Esophagus (tissue), 2 donors: ENCODE results near the gene OAT. TPM values are rescaled to one million over a fixed set of nuclear protein-coding genes. Genes with fewer than 3 reads are reported as not detected.

Experiments used
- H3K27ac ChIP-seq, 2 donors: one replicate each; pipeline ENCODE4 v1.5.1; 2013; ENCODE audit warnings: low read depth in 2 of 2, mild to moderate bottlenecking in 2 of 2, inconsistent platforms in 1 of 2, low read length in 1 of 2, moderate library complexity in 1 of 2
- H3K27me3 ChIP-seq, 2 donors: one replicate each; pipeline ENCODE4 v1.6.1; 2013; ENCODE audit warnings: low read length in 2 of 2, control low read depth in 1 of 2, mild to moderate bottlenecking in 1 of 2; ENCODE audit not compliant: insufficient read depth in 2 of 2, control insufficient read depth in 1 of 2
- H3K36me3 ChIP-seq, 2 donors: one replicate each; pipeline ENCODE4 v1.6.1; 2013; ENCODE audit warnings: low read length in 1 of 2; ENCODE audit not compliant: control insufficient read depth in 2 of 2, insufficient read depth in 2 of 2
- H3K4me1 ChIP-seq, 2 donors: one replicate each; pipeline ENCODE4 v1.6.1; 2013; ENCODE audit warnings: low read length in 1 of 2; ENCODE audit not compliant: control insufficient read depth in 2 of 2, insufficient read depth in 2 of 2
- H3K4me3 ChIP-seq, 2 donors: one replicate each; pipeline ENCODE4 v1.5.1; 2013; ENCODE audit warnings: low read length in 2 of 2, mild to moderate bottlenecking in 2 of 2, low read depth in 1 of 2, moderate library complexity in 1 of 2
- H3K9me3 ChIP-seq, 2 donors: one replicate each; pipeline ENCODE4 v1.6.1; 2013; ENCODE audit warnings: mild to moderate bottlenecking in 2 of 2, low read depth in 1 of 2, low read length in 1 of 2, moderate library complexity in 1 of 2; ENCODE audit not compliant: control insufficient read depth in 2 of 2, insufficient read depth in 1 of 2
- WGBS, 2 donors: extraction: QIAGEN DNeasy Blood & Tissue Kit; methylation state at CpG; one replicate each; pipeline ENCODE4 v1.1.7; 2013; 5-methylcytosine and 5-hydroxymethylcytosine counted together
- polyA plus RNA-seq, 2 donors: library from polyadenylated mRNA; stranded (reverse); fragments of 200-250 nt; gene quantifications; one replicate each; pipeline ENCODE4 v1.2.3, GENCODE V29; 2013
- donor health status: healthy with polysubstance abuse.
- donor health status: Bipolar disorder and iron deficiency.

OAT gene
- polyA plus RNA-seq, 2 donors = 46.3 to 99.7 TPM

- 87 to 91% methylated on average over 15 of the region's 15 CpGs for WGBS, 2 donors
- Histone ChIP-seq H3K27ac (no peak overlapping the region), H3K36me3 (no peaks in the 10 kb centered on the region), H3K27me3 (no peaks in the 10 kb centered on the region), H3K4me3 (no peak overlapping the region), H3K9me3 (no peaks in the 10 kb centered on the region), H3K4me1 (peaks cover 2 to 4% of the 10 kb centered on the region in 2 donors)
Observed at GRCh38 chr10:124353091-124353815, 65.5 kb downstream of the OAT start.

- no peak overlapping the region for H3K27ac ChIP-seq
- no peaks in the 10 kb centered on the region for H3K36me3 ChIP-seq
- no peaks in the 10 kb centered on the region for H3K27me3 ChIP-seq
- WGBS, 2 donors = 72 to 75% methylated on average over 10 of the region's 10 CpGs
- no peaks in the 10 kb centered on the region for H3K9me3 ChIP-seq
- no peak overlapping the region for H3K4me3 ChIP-seq
- no peaks in the 10 kb centered on the region for H3K4me1 ChIP-seq
Observed at GRCh38 chr10:124351481-124352220, 67.1 kb downstream of the OAT start.

- Histone ChIP-seq H3K9me3 (no peaks in the 10 kb centered on the region), H3K27ac (no peak overlapping the region), H3K36me3 (no peaks in the 10 kb centered on the region), H3K4me1 (no peaks in the 10 kb centered on the region), H3K27me3 (no peaks in the 10 kb centered on the region), H3K4me3 (no peak overlapping the region)
- 92 to 93% methylated on average over 8 of the region's 8 CpGs for WGBS, 2 donors
Observed at GRCh38 chr10:124350806-124351205, 67.9 kb downstream of the OAT start.

- Histone ChIP-seq H3K27me3 (no peaks in the 10 kb centered on the region), H3K4me3 (no peak overlapping the region), H3K27ac (no peak overlapping the region), H3K4me1 (no peaks in the 10 kb centered on the region), H3K9me3 (no peaks in the 10 kb centered on the region), H3K36me3 (no peaks in the 10 kb centered on the region)
- 84 to 85% methylated on average over 5 of the region's 5 CpGs for WGBS, 2 donors
Observed at GRCh38 chr10:124349996-124350280, 68.8 kb downstream of the OAT start.

GRCh38 chr10:124349231-124349995 is 69.3 kb downstream of the OAT start:
- Histone ChIP-seq H3K36me3 (no peaks in the 10 kb centered on the region), H3K27me3 (no peaks in the 10 kb centered on the region), H3K27ac (no peak overlapping the region), H3K4me3 (no peak overlapping the region), H3K9me3 (no peaks in the 10 kb centered on the region), H3K4me1 (no peaks in the 10 kb centered on the region)
- WGBS, 2 donors = 84 to 85% methylated on average over 16 of the region's 16 CpGs

- 73 to 83% methylated on average over 8 of the region's 8 CpGs for WGBS, 2 donors
- Histone ChIP-seq H3K27me3 (no peaks in the 10 kb centered on the region), H3K4me3 (no peak overlapping the region), H3K27ac (no peak overlapping the region), H3K4me1 (no peaks in the 10 kb centered on the region), H3K9me3 (no peaks in the 10 kb centered on the region), H3K36me3 (no peaks in the 10 kb centered on the region)
Observed at GRCh38 chr10:124348801-124349200, 69.9 kb downstream of the OAT start.

- Histone ChIP-seq H3K27me3 (no peaks in the 10 kb centered on the region), H3K36me3 (no peaks in the 10 kb centered on the region), H3K4me3 (no peak overlapping the region), H3K27ac (no peak overlapping the region), H3K4me1 (no peaks in the 10 kb centered on the region), H3K9me3 (no peaks in the 10 kb centered on the region)
- WGBS, 2 donors = 86 to 87% methylated on average over 13 of the region's 13 CpGs
Observed at GRCh38 chr10:124347956-124348355, 70.8 kb downstream of the OAT start.

Other genes with a start within 250 kb of the OAT start
- gene NKX1-2, start 31.1 kb upstream of the OAT start, polyA plus RNA-seq = under 1 TPM; 0.33 to 0.35 TPM
- gene LHPP, start 42.9 kb upstream of the OAT start, polyA plus RNA-seq = 10 to 100 TPM; 23.0 to 23.4 TPM